Subcutaneous adipose tissue (tissue), 4 donors: Measurements from ENCODE around the gene HIPK1. TPM values are rescaled to one million over a fixed set of nuclear protein-coding genes. Genes with fewer than 3 reads are reported as not detected.

ENCODE experiments used
- total RNA-seq, 4 donors: library from RNA; depleted of rRNA; stranded (reverse); fragments of >200 nt; gene quantifications; one replicate each; pipeline ENCODE4 v1.1.0, GENCODE V29; 2016
- TF ChIP-seq, protein P1 (sequence below): fragments of 450-650 bp; IDR thresholded peaks from one replicate; pipeline ENCODE4 v1.5.1; 2016; ENCODE audit warnings: low read depth, mild to moderate bottlenecking, control low read depth, antibody characterized with exemption, moderate library complexity

Gene HIPK1
- total RNA-seq, 4 donors from 2014 or later, result 51.0 to 74.5 (median 53.3) TPM

DNA sequence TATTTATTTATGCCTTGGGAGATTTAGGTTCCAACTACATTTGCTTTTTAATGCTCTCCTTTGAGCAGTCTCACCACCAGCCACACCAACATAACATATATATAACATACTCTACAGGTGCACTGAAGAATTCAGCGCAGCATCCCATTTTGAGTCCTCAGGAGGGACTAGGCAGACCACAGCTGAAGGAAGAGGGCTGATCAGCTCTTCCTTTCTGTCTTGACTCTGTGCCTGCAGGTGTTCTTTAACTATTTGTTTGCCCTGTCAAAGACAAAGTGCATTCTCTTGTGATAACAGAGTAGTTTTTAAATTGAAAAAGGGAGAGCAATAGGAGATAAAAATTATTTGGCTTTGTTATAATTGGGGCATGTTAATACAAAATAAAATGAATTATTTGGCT, 17.0 kb downstream of the HIPK1 start:
- TF ChIP-seq, protein P1, sequence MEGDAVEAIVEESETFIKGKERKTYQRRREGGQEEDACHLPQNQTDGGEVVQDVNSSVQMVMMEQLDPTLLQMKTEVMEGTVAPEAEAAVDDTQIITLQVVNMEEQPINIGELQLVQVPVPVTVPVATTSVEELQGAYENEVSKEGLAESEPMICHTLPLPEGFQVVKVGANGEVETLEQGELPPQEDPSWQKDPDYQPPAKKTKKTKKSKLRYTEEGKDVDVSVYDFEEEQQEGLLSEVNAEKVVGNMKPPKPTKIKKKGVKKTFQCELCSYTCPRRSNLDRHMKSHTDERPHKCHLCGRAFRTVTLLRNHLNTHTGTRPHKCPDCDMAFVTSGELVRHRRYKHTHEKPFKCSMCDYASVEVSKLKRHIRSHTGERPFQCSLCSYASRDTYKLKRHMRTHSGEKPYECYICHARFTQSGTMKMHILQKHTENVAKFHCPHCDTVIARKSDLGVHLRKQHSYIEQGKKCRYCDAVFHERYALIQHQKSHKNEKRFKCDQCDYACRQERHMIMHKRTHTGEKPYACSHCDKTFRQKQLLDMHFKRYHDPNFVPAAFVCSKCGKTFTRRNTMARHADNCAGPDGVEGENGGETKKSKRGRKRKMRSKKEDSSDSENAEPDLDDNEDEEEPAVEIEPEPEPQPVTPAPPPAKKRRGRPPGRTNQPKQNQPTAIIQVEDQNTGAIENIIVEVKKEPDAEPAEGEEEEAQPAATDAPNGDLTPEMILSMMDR, result no peak

DNA sequence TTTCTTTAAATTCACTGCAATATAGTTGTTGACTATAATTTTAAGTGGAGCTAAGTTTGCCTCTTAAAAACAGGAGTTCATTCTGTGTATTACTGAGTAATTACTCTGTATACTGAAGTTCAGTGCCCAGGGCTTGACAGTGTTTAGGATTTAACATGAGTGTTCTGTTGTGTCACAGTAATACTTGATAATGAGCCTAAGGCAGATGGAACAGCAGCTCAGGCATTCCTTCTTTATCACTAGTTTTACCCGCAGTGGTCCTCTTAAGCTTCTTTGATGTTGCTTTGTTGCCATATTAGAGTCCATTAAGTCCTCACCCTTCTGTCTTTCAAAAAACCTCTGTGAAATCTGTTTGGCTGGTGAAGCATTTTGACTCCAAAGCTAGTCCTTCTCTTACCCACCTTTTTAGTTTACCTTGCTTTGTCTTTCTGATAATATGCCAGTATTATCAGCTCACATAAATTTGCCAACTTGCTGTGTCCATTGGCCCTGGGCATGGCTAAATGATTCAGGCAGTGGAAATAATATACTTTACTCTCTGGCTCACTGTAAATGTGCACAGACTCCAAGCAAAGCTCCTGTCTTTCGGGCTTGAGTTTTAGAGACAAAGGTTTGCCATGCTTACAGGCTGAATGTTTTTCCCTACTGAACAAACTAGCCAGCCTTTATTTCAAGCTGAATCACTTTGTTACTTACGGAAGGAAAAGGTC, 17.7 kb downstream of the HIPK1 start:
- TF ChIP-seq, protein P1, result no peak

DNA sequence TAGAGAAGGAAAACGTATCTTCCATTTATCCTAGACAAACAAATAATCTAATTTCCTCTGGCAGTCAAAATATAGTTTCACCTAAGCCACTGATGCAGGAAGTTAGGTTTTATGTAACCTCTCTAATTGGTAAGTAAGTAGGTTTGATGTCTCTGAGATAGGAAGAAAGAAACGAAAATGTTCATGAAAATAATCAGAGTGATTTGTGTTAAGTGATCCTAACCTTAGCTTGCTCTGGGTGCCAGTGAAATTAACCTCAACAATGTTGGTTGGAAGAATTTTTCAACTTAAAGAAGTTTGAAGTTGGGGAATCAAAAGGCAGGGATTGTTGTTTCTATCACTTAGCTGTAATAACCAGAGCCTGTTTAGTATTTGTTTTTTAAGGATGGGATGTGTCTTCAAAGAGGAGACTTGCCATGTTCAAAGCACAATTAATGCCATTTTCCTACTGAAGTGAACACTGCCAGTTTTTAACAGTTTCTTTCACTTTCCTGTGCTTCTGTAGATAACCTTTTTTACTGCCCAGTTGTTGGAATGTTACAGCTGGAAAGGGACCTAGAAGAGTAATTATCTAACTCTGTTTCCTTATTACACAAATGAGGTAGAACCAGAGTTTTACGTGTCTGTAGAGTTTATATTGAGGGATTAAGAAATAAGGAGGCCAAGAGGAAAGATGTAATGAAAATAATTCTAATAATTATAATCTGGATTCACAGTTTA, 18.4 kb downstream of the HIPK1 start:
- TF ChIP-seq, protein P1, result no peak

DNA sequence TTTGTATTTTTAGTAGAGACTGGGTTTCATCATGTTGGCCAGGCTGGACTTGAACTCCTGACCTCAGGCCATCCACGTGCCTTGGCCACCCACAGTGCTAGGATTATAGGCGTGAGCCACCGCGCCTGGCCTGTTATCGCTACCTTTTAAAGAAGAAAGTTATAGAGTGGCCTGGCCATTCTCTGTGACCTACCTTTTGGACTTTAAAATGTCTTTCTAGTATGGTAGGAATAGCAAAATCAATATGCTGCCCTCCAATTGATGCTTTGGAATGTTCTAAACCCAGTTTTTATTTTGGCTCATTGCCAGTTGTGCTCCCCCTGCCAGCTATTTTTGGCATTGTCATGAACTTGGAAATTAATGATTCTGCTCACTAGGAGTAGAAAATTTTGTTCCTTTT, 19.9 kb downstream of the HIPK1 start:
- TF ChIP-seq, protein P1, result no peak

DNA sequence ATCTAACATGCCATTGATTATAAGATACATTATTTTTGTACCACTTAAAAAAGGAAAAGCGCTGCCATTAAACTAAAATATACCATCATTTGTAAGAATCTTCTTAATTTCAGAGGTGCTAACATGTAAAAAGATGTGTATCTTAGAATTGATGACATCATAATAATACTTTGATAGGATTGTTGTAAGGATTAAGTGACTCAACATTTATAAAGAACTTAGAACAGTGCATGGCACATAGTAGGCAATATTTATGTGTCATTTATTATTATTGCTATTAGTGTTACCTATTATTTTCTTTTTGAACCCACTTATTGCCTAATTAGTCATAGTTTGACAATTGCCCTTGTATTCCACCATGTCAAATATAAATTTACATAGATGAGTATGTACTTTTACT, 21.8 kb downstream of the HIPK1 start:
- TF ChIP-seq, protein P1, result no peak

DNA sequence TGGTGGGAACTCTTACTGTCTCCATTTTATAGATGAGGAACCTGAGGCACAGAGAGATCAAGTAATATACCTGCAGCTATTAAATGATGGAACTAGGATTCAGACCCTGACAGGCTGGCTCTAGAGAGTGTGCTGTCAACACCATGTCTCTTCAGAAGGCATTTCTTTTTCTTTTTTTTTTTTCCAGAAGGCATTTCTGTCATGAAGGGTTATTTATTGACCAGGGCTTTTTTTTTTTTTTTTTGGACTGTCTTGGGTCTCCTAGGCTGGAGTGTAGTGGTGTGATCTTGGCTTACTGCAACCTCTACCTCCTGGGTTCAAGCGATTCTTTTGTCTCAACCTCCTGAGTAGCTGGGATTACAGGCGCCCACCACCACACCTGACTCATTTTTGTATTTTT, 22.6 kb downstream of the HIPK1 start:
- TF ChIP-seq, protein P1, result no peak

DNA sequence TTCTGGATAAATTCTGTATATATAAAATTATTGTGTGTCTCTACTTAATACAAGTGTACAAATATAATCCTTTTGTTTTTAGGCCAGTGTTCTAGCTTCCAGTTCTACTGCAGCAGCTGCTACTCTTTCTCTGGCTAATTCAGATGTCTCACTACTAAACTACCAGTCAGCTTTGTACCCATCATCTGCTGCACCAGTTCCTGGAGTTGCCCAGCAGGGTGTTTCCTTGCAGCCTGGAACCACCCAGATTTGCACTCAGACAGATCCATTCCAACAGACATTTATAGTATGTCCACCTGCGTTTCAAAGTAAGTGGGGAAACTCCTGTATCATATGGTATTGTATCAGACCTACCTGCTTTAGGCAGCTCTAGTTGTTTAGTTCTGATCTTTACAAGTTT, 28.9 kb downstream of the HIPK1 start:
- TF ChIP-seq, protein P1, result no peak
